AG04449 (cell line): ENCODE results near the gene ZNF564.

Experiments
- CTCF ChIA-PET: fragments of 350-600 bp; formaldehyde crosslinking; extraction: SDS; loops from one replicate; lab custom pipeline; 2021; ENCODE audit warnings: antibody characterized with exemption; lab: Yijun Ruan, JAX
- POLR2A ChIA-PET: fragments of 400-600, 350-600 bp; formaldehyde crosslinking; extraction: SDS; loops from one replicate; lab custom pipeline; 2020; ENCODE audit warnings: antibody characterized with exemption, inconsistent platforms; lab: Yijun Ruan, JAX
- DNase-seq: peaks from one replicate; pipeline ENCODE4 v3.0.0-alpha.2; 2010; ENCODE audit warnings: low read depth, low spot score
- H3K4me3 ChIP-seq: 2 replicates; pipeline ENCODE4 v1.5.1; 2011; ENCODE audit warnings: low read depth, mild to moderate bottlenecking, control low read depth, low read length
- TF ChIP-seq, protein P1 (sequence below): IDR thresholded peaks from one replicate; pipeline ENCODE4 v1.5.1; 2011; ENCODE audit warnings: mild to moderate bottlenecking, moderate library complexity, low read length, control low read depth, inconsistent platforms; ENCODE audit not compliant: insufficient read depth; ENCODE audit errors: missing control alignments

The ZNF564 gene

GRCh38 chr19:12526542-12526941 lies 24.7 kb downstream of the ZNF564 start:
- no peak for DNase-seq
- ChIA-PET CTCF (no interaction called here), POLR2A (no interaction called here)
- H3K4me3 ChIP-seq: no peak overlapping the region
- TF ChIP-seq, protein P1, sequence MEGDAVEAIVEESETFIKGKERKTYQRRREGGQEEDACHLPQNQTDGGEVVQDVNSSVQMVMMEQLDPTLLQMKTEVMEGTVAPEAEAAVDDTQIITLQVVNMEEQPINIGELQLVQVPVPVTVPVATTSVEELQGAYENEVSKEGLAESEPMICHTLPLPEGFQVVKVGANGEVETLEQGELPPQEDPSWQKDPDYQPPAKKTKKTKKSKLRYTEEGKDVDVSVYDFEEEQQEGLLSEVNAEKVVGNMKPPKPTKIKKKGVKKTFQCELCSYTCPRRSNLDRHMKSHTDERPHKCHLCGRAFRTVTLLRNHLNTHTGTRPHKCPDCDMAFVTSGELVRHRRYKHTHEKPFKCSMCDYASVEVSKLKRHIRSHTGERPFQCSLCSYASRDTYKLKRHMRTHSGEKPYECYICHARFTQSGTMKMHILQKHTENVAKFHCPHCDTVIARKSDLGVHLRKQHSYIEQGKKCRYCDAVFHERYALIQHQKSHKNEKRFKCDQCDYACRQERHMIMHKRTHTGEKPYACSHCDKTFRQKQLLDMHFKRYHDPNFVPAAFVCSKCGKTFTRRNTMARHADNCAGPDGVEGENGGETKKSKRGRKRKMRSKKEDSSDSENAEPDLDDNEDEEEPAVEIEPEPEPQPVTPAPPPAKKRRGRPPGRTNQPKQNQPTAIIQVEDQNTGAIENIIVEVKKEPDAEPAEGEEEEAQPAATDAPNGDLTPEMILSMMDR: no peak

DNA sequence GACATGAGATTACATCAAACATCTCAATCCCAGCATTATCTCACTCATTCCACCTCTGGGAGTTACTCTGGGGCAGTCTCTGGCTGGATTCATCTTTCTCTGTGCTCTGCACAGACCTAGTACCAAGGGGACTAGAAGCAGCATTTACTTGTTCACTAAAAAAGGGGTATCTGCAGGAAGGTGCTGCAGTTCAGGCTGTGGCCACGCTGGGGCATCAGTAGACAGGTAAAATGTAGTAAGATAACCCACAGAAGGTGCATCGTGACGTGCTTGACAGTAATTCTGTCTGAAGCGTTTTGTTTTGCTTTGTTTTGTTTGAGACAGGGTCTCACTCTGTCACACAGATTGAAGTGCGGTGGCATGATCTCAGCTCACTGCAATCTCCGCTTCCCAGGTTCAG lies 29.3 kb downstream of the ZNF564 start:
- ChIA-PET POLR2A (no interaction called here), CTCF (no interaction called here)
- DNase-seq: no peak
- no peak overlapping the region for H3K4me3 ChIP-seq
- TF ChIP-seq, protein P1: no peak

GRCh38 chr19:12513531-12514061 lies 37.7 kb downstream of the ZNF564 start:
- no peak for DNase-seq
- TF ChIP-seq, protein P1: no peak
- CTCF ChIA-PET: interaction anchor here (1.1 to 1.5 kb wide), 2 partner anchors 18 to 50 kb away, joined by 3 to 5 read pairs; no protein-coding TSS in a partner anchor
- H3K4me3 ChIP-seq: no peak overlapping the region
- POLR2A ChIA-PET: no interaction called here

GRCh38 chr19:12497032-12497431 lies 54.2 kb downstream of the ZNF564 start:
- TF ChIP-seq, protein P1: no peak
- POLR2A ChIA-PET: no interaction called here
- no peak overlapping the region for H3K4me3 ChIP-seq
- no peak for DNase-seq
- CTCF ChIA-PET: no interaction called here

- H3K4me3 ChIP-seq: no peak overlapping the region
- no peak for DNase-seq
- TF ChIP-seq, protein P1: no peak
- POLR2A ChIA-PET: no interaction called here
- CTCF ChIA-PET: interaction anchor here (0.6 to 1.7 kb wide), 4 partner anchors 9 to 131 kb away, joined by 3 to 6 read pairs (median 4); partner anchors contain the start of gene ZNF442
These were observed 54.8 kb downstream of the ZNF564 start for GRCh38 chr19:12496480-12496879.

DNA sequence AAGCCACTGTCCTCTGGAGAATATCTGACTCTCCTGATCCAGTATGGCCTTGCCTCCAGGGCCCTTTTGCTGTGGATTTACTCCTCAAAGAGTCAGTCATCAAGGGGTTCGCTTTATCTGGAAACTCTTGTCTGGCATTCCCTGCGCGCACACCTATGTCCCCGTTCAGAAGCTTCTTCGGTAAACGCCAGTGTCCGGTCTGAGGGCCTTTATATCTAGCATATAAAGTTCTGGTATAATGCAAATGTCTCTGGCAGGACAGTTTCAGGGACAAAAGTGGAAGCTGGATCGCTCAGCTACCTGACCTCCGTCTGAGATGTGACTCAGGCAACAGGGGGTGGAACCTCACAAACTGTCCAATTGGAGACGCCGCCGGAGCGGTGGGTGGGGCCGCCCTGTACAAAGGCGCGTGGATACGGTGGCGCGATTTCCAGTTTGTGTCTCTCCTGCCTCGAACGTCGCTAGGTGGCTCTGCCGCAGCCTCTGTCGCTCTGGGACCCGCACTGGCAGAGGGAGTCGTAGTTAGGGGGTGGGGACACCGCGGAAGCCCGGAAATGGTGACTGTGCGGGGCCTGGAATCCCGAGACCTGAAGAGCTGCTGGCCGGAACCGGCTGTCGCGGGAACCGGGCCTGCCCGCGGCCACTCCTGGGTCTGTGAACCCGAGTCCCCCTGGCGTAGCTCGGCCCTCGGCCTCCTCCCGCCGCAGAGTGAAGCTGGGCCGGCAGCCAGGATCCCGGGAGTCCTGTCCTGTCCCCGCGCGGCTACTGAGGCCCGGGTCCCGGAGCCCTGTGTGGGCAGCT lies 56.1 kb downstream of the ZNF564 start:
- peak overlapping the region; percentile 64 for H3K4me3 ChIP-seq
- POLR2A ChIA-PET: no interaction called here
- TF ChIP-seq, protein P1: peak; percentile 38
- peak; percentile 5 for DNase-seq
- CTCF ChIA-PET: interaction anchor here (0.9 to 1.7 kb wide), 5 partner anchors 11 to 404 kb away, joined by 3 to 6 read pairs (median 3); partner anchors contain the start of gene ZNF442
